Mucosa of rectum (tissue), 2 donors: ENCODE data around the gene DMD.
"Not testable (repeated sequence)": the region's sequence is repeated elsewhere in the genome, so short reads cannot be mapped to it uniquely, and the experiment has no call there.

Experiments
- H3K27ac ChIP-seq, 2 donors: one replicate each; pipeline ENCODE4 v1.7.0; 2013; ENCODE audit warnings: inconsistent platforms in 2 of 2, low read depth in 2 of 2, low read length in 2 of 2
- H3K27me3 ChIP-seq, 2 donors: one replicate each; pipeline ENCODE4 v1.7.0; 2013; ENCODE audit warnings: low read length in 2 of 2; ENCODE audit not compliant: control insufficient read depth in 2 of 2, insufficient read depth in 2 of 2
- H3K36me3 ChIP-seq, 2 donors: one replicate each; pipeline ENCODE4 v1.7.0; 2013; ENCODE audit warnings: low read length in 2 of 2; ENCODE audit not compliant: control insufficient read depth in 2 of 2, insufficient read depth in 2 of 2
- H3K4me1 ChIP-seq, 2 donors: one replicate each; pipeline ENCODE4 v1.7.0; 2013; ENCODE audit warnings: low read length in 2 of 2, mild to moderate bottlenecking in 1 of 2; ENCODE audit not compliant: control insufficient read depth in 2 of 2, insufficient read depth in 2 of 2
- H3K4me3 ChIP-seq, 2 donors: one replicate each; pipeline ENCODE4 v1.7.0; 2013; ENCODE audit warnings: low read length in 2 of 2
- H3K9ac ChIP-seq, 2 donors: one replicate each; pipeline ENCODE4 v1.7.0; 2013; ENCODE audit warnings: low read length in 2 of 2, low read depth in 1 of 2, mild to moderate bottlenecking in 1 of 2
- H3K9me3 ChIP-seq, 2 donors: one replicate each; pipeline ENCODE4 v1.7.0; 2013; ENCODE audit warnings: low read length in 2 of 2; ENCODE audit not compliant: control insufficient read depth in 2 of 2
- donor health status: healthy.
- donor health status: Normal muscosa, but diverticular disease.

Gene DMD

DNA sequence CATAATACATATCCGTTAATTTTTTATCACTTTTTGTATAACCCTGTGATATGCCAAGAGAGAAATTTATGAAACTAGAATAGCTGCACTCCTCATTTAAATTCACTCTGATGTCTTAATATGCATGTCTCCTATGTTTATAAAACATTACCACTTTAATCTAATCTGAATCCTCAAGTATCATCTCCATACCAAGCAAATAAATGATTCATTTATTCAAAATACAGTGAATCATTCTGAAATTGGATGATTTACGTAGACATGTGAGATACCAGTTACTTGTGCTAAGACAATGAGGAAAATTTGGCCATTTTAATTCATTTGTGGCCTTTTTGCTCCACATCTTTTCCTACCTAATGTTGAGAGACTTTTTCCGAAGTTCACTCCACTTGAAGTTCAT is 1704.4 kb downstream of the DMD start:
- Histone ChIP-seq H3K9me3 (no peaks in the 10 kb centered on the region), H3K27ac (no peak overlapping the region)

DNA sequence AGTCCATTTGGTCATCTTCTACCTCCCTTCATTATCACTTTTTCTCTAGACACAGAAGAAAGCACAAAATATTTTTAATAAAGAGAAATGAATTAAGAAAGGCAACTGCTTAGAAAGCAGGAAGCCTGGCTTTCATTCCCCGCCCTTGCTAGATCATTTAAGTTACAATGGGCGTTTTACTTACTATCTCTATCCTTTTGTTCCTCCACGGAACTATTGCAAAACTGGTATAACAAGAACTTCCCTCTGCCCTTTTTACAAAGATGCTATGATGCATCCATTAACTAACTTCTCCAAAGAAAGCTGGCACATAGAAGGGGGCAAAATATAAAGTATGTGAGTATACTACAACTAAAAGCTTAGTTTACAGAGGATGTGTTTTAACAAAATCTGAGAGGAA is 1705.0 kb downstream of the DMD start:
- Histone ChIP-seq H3K27me3 (no peaks in the 10 kb centered on the region), H3K27ac (no peak overlapping the region), H3K4me3 (no peak overlapping the region), H3K9me3 (no peaks in the 10 kb centered on the region), H3K36me3 (no peaks in the 10 kb centered on the region), H3K9ac (no peak overlapping the region), H3K4me1 (no peaks in the 10 kb centered on the region)

More for the DNA sequence above, 1704.4 kb downstream of the DMD start:
- no peaks in the 10 kb centered on the region for H3K36me3 ChIP-seq
- no peaks in the 10 kb centered on the region for H3K4me1 ChIP-seq
- no peak overlapping the region for H3K4me3 ChIP-seq
- H3K9ac ChIP-seq, result no peak overlapping the region
- no peaks in the 10 kb centered on the region for H3K27me3 ChIP-seq

DNA sequence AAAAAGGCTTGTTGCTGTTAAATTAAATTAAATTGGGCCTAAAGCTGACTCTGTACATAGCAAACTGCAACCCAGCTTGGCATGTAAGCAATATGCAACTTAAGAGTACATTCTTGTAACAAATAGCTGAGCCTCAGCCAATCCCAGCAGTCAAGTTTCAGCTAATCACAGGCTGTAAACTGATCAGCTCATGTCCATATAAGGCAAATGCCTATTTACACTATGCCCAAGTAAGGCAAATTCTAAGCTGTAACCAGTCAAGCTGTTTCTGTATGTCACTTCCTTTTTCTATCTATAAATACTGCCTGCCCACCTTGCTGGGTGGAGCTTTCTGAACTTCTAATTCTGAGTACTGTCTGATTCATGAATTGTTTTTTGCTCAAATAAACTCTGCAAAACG is 1710.4 kb downstream of the DMD start:
- Histone ChIP-seq H3K9ac (no peak overlapping the region), H3K27ac (no peak overlapping the region), H3K4me3 (no peak overlapping the region), H3K27me3 (no peaks in the 10 kb centered on the region), H3K36me3 (no peaks in the 10 kb centered on the region), H3K4me1 (no peaks in the 10 kb centered on the region), H3K9me3 (no peaks in the 10 kb centered on the region)

DNA sequence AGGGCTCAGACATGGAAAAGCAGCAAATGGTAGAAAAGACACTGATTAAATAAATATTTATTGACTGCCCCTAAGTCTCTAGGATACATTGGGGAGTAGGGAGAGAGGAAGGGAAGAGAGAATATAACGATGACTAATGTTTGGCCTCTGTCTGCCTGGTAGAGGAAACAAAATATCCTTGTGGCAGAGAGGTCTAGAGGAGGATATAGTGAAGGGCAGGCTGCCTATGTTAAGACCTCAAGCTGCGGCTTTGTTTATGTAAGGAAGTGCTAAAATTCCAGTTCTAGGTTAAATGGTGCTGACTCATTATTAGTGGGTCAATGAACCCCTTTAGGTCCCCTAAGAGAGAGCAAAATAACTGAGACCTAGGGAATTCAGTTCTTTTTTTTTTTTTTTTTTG is 1712.2 kb downstream of the DMD start:
- Histone ChIP-seq H3K27me3 (no peaks in the 10 kb centered on the region), H3K4me1 (no peaks in the 10 kb centered on the region), H3K9me3 (no peaks in the 10 kb centered on the region), H3K9ac (no peak overlapping the region), H3K4me3 (no peak overlapping the region), H3K36me3 (no peaks in the 10 kb centered on the region), H3K27ac (no peak overlapping the region)

DNA sequence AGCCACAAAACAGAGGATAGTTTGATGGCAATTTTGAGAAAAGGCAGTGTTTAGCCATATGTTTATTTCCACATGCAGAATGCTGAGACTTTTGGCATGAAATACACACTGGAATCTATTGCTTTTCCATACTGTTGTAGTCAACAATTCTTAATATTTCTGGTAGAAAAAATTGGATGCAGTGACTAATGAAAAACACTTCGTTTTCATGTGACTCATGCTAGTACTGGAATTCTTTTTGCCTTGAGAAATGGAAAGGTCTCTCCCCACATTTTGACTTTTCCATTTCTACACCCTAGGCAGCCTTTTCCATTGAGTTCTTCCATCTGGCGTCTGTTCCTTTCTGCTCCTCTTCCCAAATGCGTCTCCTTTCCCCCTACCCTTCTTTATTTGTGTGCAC is 1714.3 kb downstream of the DMD start:
- Histone ChIP-seq H3K36me3 (no peaks in the 10 kb centered on the region), H3K27me3 (no peaks in the 10 kb centered on the region), H3K4me3 (no peak overlapping the region), H3K4me1 (no peaks in the 10 kb centered on the region), H3K9me3 (no peaks in the 10 kb centered on the region), H3K9ac (no peak overlapping the region), H3K27ac (no peak overlapping the region)

DNA sequence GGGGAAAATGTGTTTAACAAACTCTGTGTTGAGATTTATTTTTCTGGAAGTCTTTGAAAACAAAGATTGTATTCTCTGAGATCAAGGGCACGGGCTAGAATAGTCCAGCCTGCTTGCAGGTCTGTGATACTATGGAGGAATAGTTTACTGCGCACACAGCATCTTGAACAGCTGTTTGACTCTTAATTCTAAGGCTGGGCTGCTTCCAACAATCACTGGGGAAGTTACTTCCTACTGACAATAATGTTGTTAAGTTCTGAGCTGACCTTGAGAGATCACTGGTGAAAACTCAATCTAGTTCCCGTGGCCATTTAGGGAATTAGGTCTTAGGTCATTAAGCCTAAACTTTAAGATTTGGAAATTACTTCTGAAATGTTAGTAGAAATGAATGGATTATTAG is 1723.4 kb downstream of the DMD start:
- Histone ChIP-seq H3K36me3 (no peaks in the 10 kb centered on the region), H3K27ac (no peak overlapping the region), H3K4me3 (no peak overlapping the region), H3K9ac (no peak overlapping the region), H3K9me3 (no peaks in the 10 kb centered on the region), H3K27me3 (no peaks in the 10 kb centered on the region), H3K4me1 (no peaks in the 10 kb centered on the region)

DNA sequence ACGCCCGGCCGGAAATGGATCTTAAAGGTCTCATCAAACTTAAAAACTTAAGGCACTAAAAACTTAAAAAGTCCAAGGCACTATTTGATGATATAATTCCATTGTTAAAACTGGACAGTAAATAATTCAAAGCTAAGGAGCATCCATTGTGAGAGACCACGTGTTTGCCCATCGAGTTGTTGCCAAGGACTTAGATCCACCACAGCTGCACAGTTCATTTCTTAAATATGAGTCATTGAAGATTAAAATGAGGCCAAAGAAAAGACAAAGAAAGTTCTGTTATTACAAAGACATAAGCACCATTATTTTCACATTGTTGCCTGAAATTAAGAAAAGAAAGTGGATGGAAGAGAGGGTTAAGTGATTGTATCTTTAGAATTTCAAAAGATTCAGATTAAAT is 1728.0 kb downstream of the DMD start:
- Histone ChIP-seq H3K9ac (no peak overlapping the region), H3K27ac (no peak overlapping the region), H3K27me3 (no peaks in the 10 kb centered on the region), H3K4me3 (no peak overlapping the region), H3K4me1 (no peaks in the 10 kb centered on the region), H3K36me3 (no peaks in the 10 kb centered on the region), H3K9me3 (no peaks in the 10 kb centered on the region)

DNA sequence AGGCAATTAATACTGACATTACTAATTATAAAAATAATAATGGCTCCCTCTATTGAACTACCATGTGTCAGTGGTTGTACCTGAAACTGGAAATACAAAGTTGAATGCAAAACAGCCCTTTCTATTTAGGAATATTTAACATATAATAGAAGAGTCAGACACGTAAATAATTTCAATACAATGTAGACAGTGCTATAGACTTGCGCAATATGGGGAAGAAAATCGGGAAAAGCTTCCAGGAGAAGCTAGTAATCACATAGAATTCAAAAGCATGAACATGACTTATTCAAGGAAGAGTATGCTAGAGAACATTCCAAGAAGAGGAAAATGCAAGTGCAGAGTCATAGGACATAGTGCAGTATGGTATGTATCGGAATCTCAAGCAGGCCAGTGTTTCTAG is 1730.7 kb downstream of the DMD start:
- Histone ChIP-seq H3K27me3 (peaks cover 0 to 2% of the 10 kb centered on the region in 2 donors), H3K9ac (no peak overlapping the region), H3K4me1 (no peaks in the 10 kb centered on the region), H3K9me3 (no peaks in the 10 kb centered on the region), H3K27ac (no peak overlapping the region), H3K4me3 (no peak overlapping the region), H3K36me3 (no peaks in the 10 kb centered on the region)

DNA sequence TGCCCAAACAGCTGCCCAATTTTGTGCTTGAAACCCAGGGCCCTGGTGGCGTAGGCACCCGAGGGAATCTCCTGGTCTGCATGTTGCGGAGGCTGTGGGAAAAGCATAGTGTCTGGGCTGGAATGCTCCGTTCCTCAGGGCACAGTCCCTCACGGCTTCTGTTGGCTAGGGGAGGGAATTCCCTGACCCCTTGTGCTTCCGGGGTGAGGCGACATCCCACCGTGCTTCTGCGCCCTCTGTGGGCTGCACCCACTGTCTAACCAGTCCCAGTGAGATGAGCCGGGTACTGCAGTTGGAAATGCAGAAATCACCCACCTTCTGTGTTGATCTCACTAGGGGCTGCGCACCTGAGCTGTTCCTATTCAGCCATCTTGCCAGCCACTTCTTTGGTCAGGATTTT is 1740.1 kb downstream of the DMD start:
- no peak overlapping the region for H3K9ac ChIP-seq
- H3K27me3 ChIP-seq, result peaks cover 0 to 2% of the 10 kb centered on the region in 2 donors
- no peaks in the 10 kb centered on the region for H3K36me3 ChIP-seq
- no peak overlapping the region for H3K4me3 ChIP-seq
- H3K27ac ChIP-seq, result no peak overlapping the region
- no peaks in the 10 kb centered on the region for H3K9me3 ChIP-seq
- H3K4me1 ChIP-seq, result no peaks in the 10 kb centered on the region

DNA sequence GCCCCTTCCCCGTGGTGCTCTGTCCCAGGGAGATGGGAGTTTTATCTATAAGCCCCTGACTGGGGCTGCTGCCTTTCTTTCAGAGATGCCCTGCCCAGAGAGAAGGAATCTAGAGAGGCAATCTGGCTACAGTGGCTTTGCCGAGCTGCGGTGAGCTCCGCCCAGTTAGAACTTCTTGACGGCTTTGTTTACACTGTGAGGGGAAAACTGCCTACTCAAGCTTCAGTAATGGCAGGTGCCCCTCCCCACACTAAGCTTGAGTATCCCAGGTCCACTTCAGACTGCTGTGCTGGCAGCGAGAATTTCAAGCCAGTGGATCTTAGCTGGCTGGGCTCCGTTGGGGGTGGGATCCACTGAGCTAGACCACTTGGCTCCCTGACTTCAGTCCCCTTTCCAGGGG is 1740.6 kb downstream of the DMD start:
- not testable (repeated sequence) for H3K27me3 ChIP-seq, H3K9me3 ChIP-seq, H3K4me3 ChIP-seq, H3K9ac ChIP-seq, H3K4me1 ChIP-seq, H3K27ac ChIP-seq, H3K36me3 ChIP-seq

DNA sequence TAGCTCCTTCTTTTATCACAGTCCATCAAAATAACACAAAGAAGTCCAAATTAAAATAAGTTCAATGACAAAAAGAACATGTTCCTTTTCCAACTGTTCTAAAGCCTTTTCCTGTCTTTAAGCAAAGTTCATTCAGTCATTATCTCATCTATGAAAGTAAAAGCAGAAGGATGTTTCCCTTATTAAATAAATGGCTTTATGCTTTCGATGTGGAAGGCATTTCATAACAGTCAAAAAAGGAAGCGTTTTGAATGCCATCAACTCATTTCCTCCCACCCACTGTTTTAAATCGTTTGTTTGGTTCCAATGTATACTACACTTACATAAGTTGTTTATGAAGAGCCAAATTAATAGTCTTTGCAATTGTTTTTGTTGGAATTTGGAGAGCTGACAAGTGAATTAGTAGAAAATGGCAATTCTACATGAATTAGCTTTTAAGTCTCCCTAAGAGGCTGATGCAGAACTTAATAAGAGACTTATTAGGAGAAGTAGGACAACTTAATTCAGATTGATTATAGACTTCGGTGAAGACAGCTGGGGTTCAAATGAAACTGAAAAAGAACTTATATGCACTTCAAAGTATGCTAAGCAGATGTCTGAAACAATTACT is 1746.9 kb downstream of the DMD start:
- no peaks in the 10 kb centered on the region for H3K36me3 ChIP-seq
- H3K27ac ChIP-seq, result no peak overlapping the region
- no peak overlapping the region for H3K4me3 ChIP-seq
- no peaks in the 10 kb centered on the region for H3K9me3 ChIP-seq
- no peaks in the 10 kb centered on the region for H3K27me3 ChIP-seq
- H3K9ac ChIP-seq, result no peak overlapping the region
- H3K4me1 ChIP-seq, result no peaks in the 10 kb centered on the region
